GM12878 (cell line): ENCODE data around the gene OTOGL. TPM values are rescaled to one million over a fixed set of nuclear protein-coding genes. Genes with fewer than 3 reads are reported as not detected.

Experiments used
- ATAC-seq: fragments of 200-7000 bp; cut with Tn5 transposase; 3 replicates; pipeline ENCODE4 v1.9.1; 2020; ENCODE audit warnings: mild to moderate bottlenecking, moderate library complexity
- BruUV-seq: library from RNA; stranded (reverse); fragments of 400-500 nt; replicated peaks from 2 replicates; lab custom pipeline; 2021; lab: Mats Ljungman, UMichigan
- CTCF ChIA-PET: fragments of 300-600 bp; sonication (Branson Sonifier 250); formaldehyde crosslinking; extraction: SDS; loops from one replicate; lab custom pipeline; 2021; ENCODE audit warnings: inconsistent platforms; lab: Yijun Ruan, JAX
- POLR2A ChIA-PET: fragments of 350-600 bp; formaldehyde crosslinking; extraction: SDS; loops from one replicate; lab custom pipeline; 2021; ENCODE audit warnings: inconsistent platforms; lab: Charles Lee
- RAD21 ChIA-PET: fragments of 300-600 bp; sonication (Branson Sonifier 250); formaldehyde crosslinking; loops from one replicate; lab custom pipeline; 2023; ENCODE audit warnings: antibody characterized with exemption; ENCODE audit not compliant: unreplicated experiment; lab: Charles Lee
- SMC1A ChIA-PET: fragments of 300-600 bp; sonication (Branson Sonifier 250); formaldehyde crosslinking; loops from one replicate; lab custom pipeline; 2023; ENCODE audit not compliant: unreplicated experiment, uncharacterized antibody; lab: Charles Lee
- DNase-seq: peaks from one replicate; pipeline ENCODE4 v3.0.0-alpha.2; 2011; ENCODE audit warnings: low read depth, low spot score
- FAIRE-seq: peaks from 3 replicates; lab custom pipeline; 2011; peaks lifted over from hg19 to GRCh38; lab: Jason Lieb, UNC
- H2AFZ ChIP-seq: 2 replicates; pipeline ENCODE4 v1.6.0; 2011; ENCODE audit warnings: low read depth, low read length, control low read depth; ENCODE audit not compliant: control insufficient read depth
- H3K27ac ChIP-seq: 2 replicates; pipeline ENCODE4 v1.5.1; 2011; ENCODE audit warnings: control low read depth; ENCODE audit not compliant: control insufficient read depth, insufficient read depth
- H3K27me3 ChIP-seq, 2 experiments: replicated peaks in 1 of 2; 2 replicates each; pipeline versions ENCODE4 v1.6.0 to v1.6.1; 2011; ENCODE audit warnings: low read length in 1 of 2; ENCODE audit not compliant: control insufficient read depth in 2 of 2, insufficient read depth in 2 of 2
- H3K36me3 ChIP-seq, 2 experiments: 2 replicates each; pipeline ENCODE4 v1.5.1; 2011; ENCODE audit warnings: low read length in 1 of 2; ENCODE audit not compliant: control insufficient read depth in 2 of 2, insufficient read depth in 2 of 2
- H3K4me1 ChIP-seq: 2 replicates; pipeline ENCODE4 v1.6.1; 2011; ENCODE audit warnings: mild to moderate bottlenecking, low read length, moderate library complexity, mixed read lengths; ENCODE audit not compliant: control insufficient read depth, insufficient read depth
- H3K4me2 ChIP-seq: 2 replicates; pipeline ENCODE4 v1.6.0; 2011; ENCODE audit warnings: control low read depth; ENCODE audit not compliant: control insufficient read depth, insufficient read depth
- H3K4me3 ChIP-seq: fragments of 200-600 bp; sonication (generic); 2 replicates; pipeline ENCODE4 v1.5.1; 2016
- H3K79me2 ChIP-seq: 2 replicates; pipeline ENCODE4 v1.6.0; 2011; ENCODE audit warnings: low read length; ENCODE audit not compliant: control insufficient read depth, insufficient read depth
- H3K9ac ChIP-seq: 2 replicates; pipeline ENCODE4 v1.8.0; 2011; ENCODE audit warnings: low read length, control low read depth, mixed read lengths; ENCODE audit not compliant: control insufficient read depth, insufficient read depth
- H3K9me3 ChIP-seq: replicated peaks from 3 replicates; pipeline ENCODE4 v1.5.1; 2011; ENCODE audit warnings: mild to moderate bottlenecking, low read length; ENCODE audit not compliant: control insufficient read depth, insufficient read depth
- H4K20me1 ChIP-seq: 2 replicates; pipeline ENCODE4 v1.6.0; 2011; ENCODE audit not compliant: control insufficient read depth, insufficient read depth
- ATF7 ChIP-seq: fragments of 450-650 bp; IDR thresholded peaks from 2 replicates; pipeline ENCODE4 v1.6.1; 2016; ENCODE audit warnings: low read depth, mild to moderate bottlenecking
- CREB1 ChIP-seq: IDR thresholded peaks from 2 replicates; pipeline ENCODE4 v1.6.1; 2012; ENCODE audit warnings: low read depth, mild to moderate bottlenecking, inconsistent platforms
- HDAC6 ChIP-seq: fragments of 200-600 bp; sonication (generic); IDR thresholded peaks from one replicate; pipeline ENCODE4 v1.8.0; 2017; ENCODE audit warnings: antibody characterized with exemption; ENCODE audit not compliant: unreplicated experiment
- IKZF2 ChIP-seq, 2 experiments: fragments of 450-650 bp; IDR thresholded peaks; 2 replicates each; pipeline ENCODE4 v1.6.1; 2017; ENCODE audit warnings: mild to moderate bottlenecking in 2 of 2, moderate library complexity in 2 of 2
- MEF2A ChIP-seq: IDR thresholded peaks from 2 replicates; pipeline ENCODE4 v1.6.1; 2011; ENCODE audit warnings: low read depth, mild to moderate bottlenecking, low read length, moderate library complexity; ENCODE audit not compliant: insufficient read depth
- NFIC ChIP-seq: IDR thresholded peaks from 2 replicates; pipeline ENCODE4 v1.6.1; 2012; ENCODE audit warnings: low read depth, mild to moderate bottlenecking, inconsistent platforms, low read length, moderate library complexity
- NFYB ChIP-seq: IDR thresholded peaks from 2 replicates; pipeline ENCODE4 v1.6.1; 2011; ENCODE audit warnings: low read depth, mild to moderate bottlenecking, low read length, improper control_type of control experiment, moderate library complexity; ENCODE audit not compliant: insufficient read depth
- PAX8 ChIP-seq: fragments of 450-650 bp; IDR thresholded peaks from 2 replicates; pipeline ENCODE4 v1.6.1; 2017; ENCODE audit warnings: mild to moderate bottlenecking, moderate library complexity
- SMC3 ChIP-seq: IDR thresholded peaks from 2 replicates; pipeline ENCODE4 v1.6.1; 2011; ENCODE audit warnings: low read length, improper control_type of control experiment, borderline replicate concordance
- SRF ChIP-seq, 2 experiments: IDR thresholded peaks; 2 replicates each; pipeline ENCODE4 v1.6.1; 2011; ENCODE audit warnings: low read depth in 2 of 2, low read length in 2 of 2, mild to moderate bottlenecking in 1 of 2, moderate library complexity in 1 of 2
- TCF7 ChIP-seq: IDR thresholded peaks from 2 replicates; pipeline ENCODE4 v1.6.1; 2014; ENCODE audit warnings: antibody characterized with exemption, borderline replicate concordance
- YBX1 ChIP-seq: fragments of 450-650 bp; IDR thresholded peaks from 2 replicates; pipeline ENCODE4 v1.6.1; 2016; ENCODE audit warnings: antibody characterized with exemption
- WGBS: methylation state at CpG from one replicate; pipeline ENCODE4 v1.1.6; 2016; ENCODE audit warnings: low lambda C conversion rate; ENCODE audit not compliant: insufficient replicate concordance, insufficient coverage; ENCODE audit errors: missing lambda C conversion rate; 5-methylcytosine and 5-hydroxymethylcytosine counted together
- in situ Hi-C: fragments of 300-500 bp; cut with MboI; formaldehyde crosslinking; loops from 9 replicates; pipeline ENCODE4 v1.14.3; 2018; ENCODE audit warnings: mixed read lengths
- intact Hi-C: fragments of 100-400 bp; cut with micrococcal nuclease; formaldehyde crosslinking; loops from one replicate; pipeline ENCODE4 v1.14.2; 2022; ENCODE audit not compliant: unreplicated experiment
- polyA plus RNA-seq, 11 experiments: library from polyadenylated mRNA; depleted of rRNA in 4 of 11; unstranded in 6 of 11; stranded (reverse) in 5 of 11; fragments of >200 nt; fragmentation: Nextera tagmentation in 4 of 11; fragmentation: Illumina TruSeq in 1 of 11; extraction: Ambion mirVana in 4 of 11; extraction: Trizol in 1 of 11; gene quantifications; 1 replicate in 1 of 11; 2 replicates in 10 of 11; pipeline versions ENCODE4 v1.2.1 to v1.2.3, GENCODE V29; 2011 to 2016; ENCODE audit warnings: inconsistent platforms in 2 of 11, missing spikeins in 2 of 11, low read depth in 1 of 11
- total RNA-seq, 4 experiments: library from RNA; depleted of rRNA in 3 of 4; stranded (reverse); fragments of >200 nt in 3 of 4; fragmentation: Illumina TruSeq in 1 of 4; extraction: Trizol in 1 of 4; gene quantifications; 2 replicates each; pipeline versions ENCODE4 v1.2.1 to v1.2.3, GENCODE V29; 2013 to 2021
- TF ChIP-seq, protein P1 (sequence below): IDR thresholded peaks from 2 replicates; pipeline ENCODE4 v1.6.1; 2012; ENCODE audit warnings: low read depth, low read length, improper control_type of control experiment

Gene OTOGL
- total and polyA plus RNA-seq, 10 of the 15 experiments (the other 5 are each of a cell fraction or from before 2014, with no cell fraction given) = 0.04 to 3.7 (median 0.27) TPM

DNA sequence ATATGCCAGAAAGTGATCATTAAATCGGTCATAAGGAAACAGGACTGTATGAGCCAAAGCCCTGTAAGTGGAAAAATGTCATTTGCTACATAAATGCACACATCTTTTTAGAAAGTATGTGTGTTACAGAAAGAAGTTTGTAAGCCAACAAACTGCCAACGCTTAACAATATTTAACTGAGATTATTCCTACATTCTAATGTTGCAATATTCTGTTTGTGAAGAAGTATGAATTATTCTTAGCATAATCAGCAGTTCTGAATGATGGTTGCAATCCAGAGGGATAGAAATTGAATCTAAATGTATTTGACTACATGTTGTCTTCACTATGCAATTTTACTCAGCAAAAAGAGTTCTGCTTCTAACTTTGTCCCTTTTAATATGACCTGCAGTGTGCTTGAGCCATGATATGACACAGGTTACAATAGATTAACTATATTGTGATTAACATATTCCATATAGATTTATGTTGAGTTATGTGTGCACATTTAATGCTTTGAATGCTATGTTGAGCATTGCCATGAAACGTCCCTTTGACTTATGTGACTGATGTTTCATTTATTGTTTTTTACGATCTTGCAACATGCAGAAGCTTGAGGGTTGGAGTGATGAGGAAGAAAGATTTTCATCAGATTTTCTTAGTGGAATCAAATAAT, 277.9 kb downstream of the OTOGL start:
- Histone ChIP-seq H3K9me3 (no peaks in the 10 kb centered on the region), H3K27me3 (no peaks in the 10 kb centered on the region), H4K20me1 (no peaks in the 10 kb centered on the region), H3K9ac (no peak overlapping the region), H3K27ac (no peak overlapping the region), H3K4me3 (no peak overlapping the region), H3K4me2 (no peak overlapping the region), H2AFZ (no peak overlapping the region), H3K79me2 (no peaks in the 10 kb centered on the region), H3K4me1 (no peaks in the 10 kb centered on the region), H3K36me3 (no peaks in the 10 kb centered on the region)
- CTCF ChIA-PET = interaction anchor here (1.0 kb wide), 1 partner anchor 108 kb away, joined by 3 read pairs; no protein-coding TSS in a partner anchor
- no TSS peak for BruUV-seq
- 35% methylated on average over 4 of the region's 4 CpGs for WGBS
- DNase-seq = no peak
- FAIRE-seq = no peak
- SMC1A ChIA-PET = interaction anchor here (1.3 kb wide), 1 partner anchor 22 kb away, joined by 3 read pairs; no protein-coding TSS in a partner anchor
- TF ChIP-seq MEF2A = no peak
- no peak for TF ChIP-seq ATF7
- TF ChIP-seq HDAC6 = no peak
- no peak for TF ChIP-seq IKZF2 (IDR thresholded peaks at IDR 0.05)
- TF ChIP-seq, protein P1, sequence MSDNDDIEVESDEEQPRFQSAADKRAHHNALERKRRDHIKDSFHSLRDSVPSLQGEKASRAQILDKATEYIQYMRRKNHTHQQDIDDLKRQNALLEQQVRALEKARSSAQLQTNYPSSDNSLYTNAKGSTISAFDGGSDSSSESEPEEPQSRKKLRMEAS = no peak
- no peak for TF ChIP-seq CREB1
- TF ChIP-seq NFYB = no peak
- no peak for TF ChIP-seq SMC3
- POLR2A ChIA-PET = no interaction called here
- intact Hi-C loops (no loop called here), in situ Hi-C loops (no loop called here)
- no peak for ATAC-seq
- RAD21 ChIA-PET = no interaction called here

DNA sequence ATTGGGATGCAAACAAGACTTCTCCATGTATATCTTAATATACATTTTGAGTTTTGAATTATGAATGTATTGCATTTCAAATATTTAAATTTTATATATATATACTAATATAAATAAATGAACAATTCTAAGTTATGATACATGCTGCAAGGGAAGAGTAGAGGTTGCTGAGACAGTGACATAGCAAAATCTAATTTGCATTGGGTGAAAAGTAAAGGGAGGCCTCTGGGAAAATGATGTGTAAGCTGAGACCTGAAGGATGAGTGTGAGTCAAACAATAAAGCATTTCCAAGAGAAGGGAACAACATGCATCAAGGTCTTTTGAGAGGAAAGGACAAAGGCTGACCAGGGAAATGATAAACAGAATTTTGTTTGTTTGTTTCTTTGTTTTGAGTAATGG, 281.8 kb downstream of the OTOGL start:
- no peak overlapping the region for H3K9ac ChIP-seq
- TF ChIP-seq TCF7 (no peak), SRF (IDR thresholded peaks at IDR 0.05; ENCODE audit: low read depth in 2 of 2, low read length in 2 of 2) (no peak), PAX8 (no peak), YBX1 (no peak), NFIC (no peak)
- TF ChIP-seq, all 136 proteins: peak for 0
- ATAC-seq = no peak
- H3K27me3 ChIP-seq = no peaks in the 10 kb centered on the region
- ChIA-PET CTCF (no interaction called here), SMC1A (no interaction called here), POLR2A (no interaction called here), RAD21 (no interaction called here)
- H3K9me3 ChIP-seq = no peaks in the 10 kb centered on the region
- H3K4me1 ChIP-seq = no peaks in the 10 kb centered on the region
- no peak overlapping the region for H3K4me2 ChIP-seq
- no peaks in the 10 kb centered on the region for H3K79me2 ChIP-seq
- H3K27ac ChIP-seq = no peak overlapping the region
- no peak overlapping the region for H3K4me3 ChIP-seq
- H4K20me1 ChIP-seq = no peaks in the 10 kb centered on the region
- FAIRE-seq = no peak
- no TSS peak for BruUV-seq
- no peaks in the 10 kb centered on the region for H3K36me3 ChIP-seq
- intact Hi-C loops = no loop called here
- no peak overlapping the region for H2AFZ ChIP-seq
- DNase-seq = no peak
- in situ Hi-C loops = no loop called here
